Gastroesophageal sphincter (tissue), 3 donors: ENCODE measurements around the gene FAM177B.

Source experiments
- CTCF ChIP-seq, 4 experiments: fragments of 200-600 bp in 2 of 4; fragments of 450-650 bp in 2 of 4; sonication (generic) in 1 of 4; IDR thresholded peaks; one replicate each; pipeline ENCODE4 v1.5.1; 2017 to 2019; ENCODE audit warnings: antibody characterized with exemption in 4 of 4, mild to moderate bottlenecking in 2 of 4, moderate library complexity in 2 of 4
- EP300 ChIP-seq: sonication (generic); formaldehyde crosslinking; IDR thresholded peaks from one replicate; pipeline ENCODE4 v1.6.1; 2017; ENCODE audit warnings: antibody characterized with exemption, mild to moderate bottlenecking
- POLR2A ChIP-seq, 2 donors: fragments of 450-650 bp; IDR thresholded peaks; one replicate each; pipeline ENCODE4 v1.6.1; 2017; ENCODE audit warnings: antibody characterized with exemption in 2 of 2, mild to moderate bottlenecking in 2 of 2, moderate library complexity in 1 of 2

GRCh38 chr1:222759451-222760035 lies 22.5 kb downstream of the FAM177B start:
- no peak for TF ChIP-seq CTCF (IDR thresholded peaks at IDR 0.05)
- no peak for TF ChIP-seq EP300
- no peak for TF ChIP-seq POLR2A (IDR thresholded peaks at IDR 0.05)
